ENCODE measurements around the gene CLDN4.

DNA sequence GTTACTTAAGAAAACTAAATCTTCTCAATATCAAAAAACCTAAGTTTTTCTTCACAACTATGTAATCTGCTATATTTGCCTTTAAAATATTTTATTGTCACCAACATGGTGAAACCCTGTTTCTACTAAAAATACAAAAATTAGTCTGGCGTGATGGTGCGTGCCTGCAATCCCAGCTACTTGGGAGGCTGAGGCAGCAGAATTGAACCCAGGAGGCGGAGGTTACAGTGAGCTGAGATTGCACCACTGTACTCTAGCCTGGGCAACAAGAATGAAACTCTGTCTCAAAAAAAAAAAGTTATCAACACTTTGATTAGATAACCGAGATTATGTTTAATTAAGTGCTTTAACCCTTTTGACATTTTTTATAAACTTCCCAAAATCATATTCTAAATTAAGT, 28.3 kb upstream of the CLDN4 start:
- TF ChIP-seq, protein P1, sequence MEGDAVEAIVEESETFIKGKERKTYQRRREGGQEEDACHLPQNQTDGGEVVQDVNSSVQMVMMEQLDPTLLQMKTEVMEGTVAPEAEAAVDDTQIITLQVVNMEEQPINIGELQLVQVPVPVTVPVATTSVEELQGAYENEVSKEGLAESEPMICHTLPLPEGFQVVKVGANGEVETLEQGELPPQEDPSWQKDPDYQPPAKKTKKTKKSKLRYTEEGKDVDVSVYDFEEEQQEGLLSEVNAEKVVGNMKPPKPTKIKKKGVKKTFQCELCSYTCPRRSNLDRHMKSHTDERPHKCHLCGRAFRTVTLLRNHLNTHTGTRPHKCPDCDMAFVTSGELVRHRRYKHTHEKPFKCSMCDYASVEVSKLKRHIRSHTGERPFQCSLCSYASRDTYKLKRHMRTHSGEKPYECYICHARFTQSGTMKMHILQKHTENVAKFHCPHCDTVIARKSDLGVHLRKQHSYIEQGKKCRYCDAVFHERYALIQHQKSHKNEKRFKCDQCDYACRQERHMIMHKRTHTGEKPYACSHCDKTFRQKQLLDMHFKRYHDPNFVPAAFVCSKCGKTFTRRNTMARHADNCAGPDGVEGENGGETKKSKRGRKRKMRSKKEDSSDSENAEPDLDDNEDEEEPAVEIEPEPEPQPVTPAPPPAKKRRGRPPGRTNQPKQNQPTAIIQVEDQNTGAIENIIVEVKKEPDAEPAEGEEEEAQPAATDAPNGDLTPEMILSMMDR (IDR thresholded peaks at IDR 0.05; ENCODE audit: low read depth, low read length, missing input control) = no peak
- TF ChIP-seq, protein P2, sequence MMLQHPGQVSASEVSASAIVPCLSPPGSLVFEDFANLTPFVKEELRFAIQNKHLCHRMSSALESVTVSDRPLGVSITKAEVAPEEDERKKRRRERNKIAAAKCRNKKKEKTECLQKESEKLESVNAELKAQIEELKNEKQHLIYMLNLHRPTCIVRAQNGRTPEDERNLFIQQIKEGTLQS (IDR thresholded peaks at IDR 0.05) = no peak
- no peak for TF ChIP-seq NR2F2 (IDR thresholded peaks at IDR 0.05)
- no peak for TF ChIP-seq TAF1 (conservative IDR thresholded peaks at IDR 0.05)
- TF ChIP-seq, protein P3, sequence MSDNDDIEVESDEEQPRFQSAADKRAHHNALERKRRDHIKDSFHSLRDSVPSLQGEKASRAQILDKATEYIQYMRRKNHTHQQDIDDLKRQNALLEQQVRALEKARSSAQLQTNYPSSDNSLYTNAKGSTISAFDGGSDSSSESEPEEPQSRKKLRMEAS (IDR thresholded peaks at IDR 0.05) = no peak
- TF ChIP-seq FOXA1 (IDR thresholded peaks at IDR 0.05) = no peak
- TF ChIP-seq, protein P4, sequence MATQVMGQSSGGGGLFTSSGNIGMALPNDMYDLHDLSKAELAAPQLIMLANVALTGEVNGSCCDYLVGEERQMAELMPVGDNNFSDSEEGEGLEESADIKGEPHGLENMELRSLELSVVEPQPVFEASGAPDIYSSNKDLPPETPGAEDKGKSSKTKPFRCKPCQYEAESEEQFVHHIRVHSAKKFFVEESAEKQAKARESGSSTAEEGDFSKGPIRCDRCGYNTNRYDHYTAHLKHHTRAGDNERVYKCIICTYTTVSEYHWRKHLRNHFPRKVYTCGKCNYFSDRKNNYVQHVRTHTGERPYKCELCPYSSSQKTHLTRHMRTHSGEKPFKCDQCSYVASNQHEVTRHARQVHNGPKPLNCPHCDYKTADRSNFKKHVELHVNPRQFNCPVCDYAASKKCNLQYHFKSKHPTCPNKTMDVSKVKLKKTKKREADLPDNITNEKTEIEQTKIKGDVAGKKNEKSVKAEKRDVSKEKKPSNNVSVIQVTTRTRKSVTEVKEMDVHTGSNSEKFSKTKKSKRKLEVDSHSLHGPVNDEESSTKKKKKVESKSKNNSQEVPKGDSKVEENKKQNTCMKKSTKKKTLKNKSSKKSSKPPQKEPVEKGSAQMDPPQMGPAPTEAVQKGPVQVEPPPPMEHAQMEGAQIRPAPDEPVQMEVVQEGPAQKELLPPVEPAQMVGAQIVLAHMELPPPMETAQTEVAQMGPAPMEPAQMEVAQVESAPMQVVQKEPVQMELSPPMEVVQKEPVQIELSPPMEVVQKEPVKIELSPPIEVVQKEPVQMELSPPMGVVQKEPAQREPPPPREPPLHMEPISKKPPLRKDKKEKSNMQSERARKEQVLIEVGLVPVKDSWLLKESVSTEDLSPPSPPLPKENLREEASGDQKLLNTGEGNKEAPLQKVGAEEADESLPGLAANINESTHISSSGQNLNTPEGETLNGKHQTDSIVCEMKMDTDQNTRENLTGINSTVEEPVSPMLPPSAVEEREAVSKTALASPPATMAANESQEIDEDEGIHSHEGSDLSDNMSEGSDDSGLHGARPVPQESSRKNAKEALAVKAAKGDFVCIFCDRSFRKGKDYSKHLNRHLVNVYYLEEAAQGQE (IDR thresholded peaks at IDR 0.05) = no peak
- TF ChIP-seq GABPA (IDR thresholded peaks at IDR 0.05 in 1 of 2, conservative IDR thresholded peaks at IDR 0.05 in 1 of 2) = no peak
- no peak for TF ChIP-seq RAD21 (IDR thresholded peaks at IDR 0.05)
- no peak for TF ChIP-seq HNF4A (conservative IDR thresholded peaks at IDR 0.05)
- no peak for TF ChIP-seq YY1 (IDR thresholded peaks at IDR 0.05)
- TF ChIP-seq HNF4G (IDR thresholded peaks at IDR 0.05) = no peak
- no peak for TF ChIP-seq JUND (IDR thresholded peaks at IDR 0.05)

Measured in liver (tissue), 3 donors.